Esophagus squamous epithelium (tissue), 4 donors: ENCODE data around the gene NAGS.

Experiments
- POLR2A ChIP-seq, 4 donors: fragments of 450-650 bp; IDR thresholded peaks; one replicate each; pipeline ENCODE4 v1.6.1; 2017; ENCODE audit warnings: antibody characterized with exemption in 4 of 4, mild to moderate bottlenecking in 4 of 4, moderate library complexity in 3 of 4
- TF ChIP-seq, protein P1 (sequence below), 6 experiments: fragments of 450-650 bp in 4 of 6; fragments of 200-600 bp in 2 of 6; sonication (generic) in 2 of 6; IDR thresholded peaks; one replicate each; pipeline ENCODE4 v1.5.1; 2016 to 2019; ENCODE audit warnings: antibody characterized with exemption in 6 of 6, mild to moderate bottlenecking in 4 of 6, moderate library complexity in 4 of 6

DNA sequence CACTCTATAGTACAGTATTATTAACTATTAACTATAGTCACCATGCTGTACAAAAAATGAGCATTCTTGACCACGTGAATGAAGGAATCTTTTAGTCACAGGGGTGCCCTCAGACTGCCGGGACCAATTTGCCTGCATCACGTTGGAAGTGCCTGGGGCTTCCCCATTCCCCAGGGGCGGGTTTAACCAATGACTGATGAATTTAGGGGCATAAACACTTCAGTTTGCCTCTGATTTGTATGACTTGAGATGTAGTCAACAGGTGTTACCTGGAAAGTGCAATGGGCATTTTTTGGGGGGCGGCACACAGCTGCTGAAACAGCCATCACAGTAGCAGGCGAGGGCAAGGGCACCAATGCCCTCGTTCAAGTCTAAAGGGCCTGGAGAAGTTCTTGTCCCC lies 41.9 kb upstream of the NAGS start:
- TF ChIP-seq, protein P1, sequence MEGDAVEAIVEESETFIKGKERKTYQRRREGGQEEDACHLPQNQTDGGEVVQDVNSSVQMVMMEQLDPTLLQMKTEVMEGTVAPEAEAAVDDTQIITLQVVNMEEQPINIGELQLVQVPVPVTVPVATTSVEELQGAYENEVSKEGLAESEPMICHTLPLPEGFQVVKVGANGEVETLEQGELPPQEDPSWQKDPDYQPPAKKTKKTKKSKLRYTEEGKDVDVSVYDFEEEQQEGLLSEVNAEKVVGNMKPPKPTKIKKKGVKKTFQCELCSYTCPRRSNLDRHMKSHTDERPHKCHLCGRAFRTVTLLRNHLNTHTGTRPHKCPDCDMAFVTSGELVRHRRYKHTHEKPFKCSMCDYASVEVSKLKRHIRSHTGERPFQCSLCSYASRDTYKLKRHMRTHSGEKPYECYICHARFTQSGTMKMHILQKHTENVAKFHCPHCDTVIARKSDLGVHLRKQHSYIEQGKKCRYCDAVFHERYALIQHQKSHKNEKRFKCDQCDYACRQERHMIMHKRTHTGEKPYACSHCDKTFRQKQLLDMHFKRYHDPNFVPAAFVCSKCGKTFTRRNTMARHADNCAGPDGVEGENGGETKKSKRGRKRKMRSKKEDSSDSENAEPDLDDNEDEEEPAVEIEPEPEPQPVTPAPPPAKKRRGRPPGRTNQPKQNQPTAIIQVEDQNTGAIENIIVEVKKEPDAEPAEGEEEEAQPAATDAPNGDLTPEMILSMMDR (IDR thresholded peaks at IDR 0.05): no peak
- no peak for TF ChIP-seq POLR2A (IDR thresholded peaks at IDR 0.05)
